Measurements from ENCODE around the gene AQP12B. TPM values are rescaled to one million over a fixed set of nuclear protein-coding genes. Genes with fewer than 3 reads are reported as not detected.

Gene AQP12B
- total RNA-seq, 2 donors from 2014 or later, result not detected

GRCh38 chr2:240717681-240718581 lies 35.2 kb upstream of the AQP12B start:
- DNase-seq (ENCODE audit: low spot score), result no peak
- ATAC-seq (ENCODE audit: insufficient number of reproducible peaks, low FRiP score, low read depth), result no peak
- H3K27me3 ChIP-seq (replicated peaks; ENCODE audit: insufficient read depth), result no peaks in the 10 kb centered on the region
- no peak for TF ChIP-seq CTCF (IDR thresholded peaks at IDR 0.05)
- no peaks in the 10 kb centered on the region for H3K9me3 ChIP-seq
- H3K4me1 ChIP-seq (ENCODE audit: control insufficient read depth in 1 of 2, low read depth in 2 of 2), result no peaks in the 10 kb centered on the region
- no peak overlapping the region for H3K4me3 ChIP-seq
- no peak overlapping the region for H3K27ac ChIP-seq
- H3K36me3 ChIP-seq, result no peaks in the 10 kb centered on the region

GRCh38 chr2:240717181-240717641 lies 34.5 kb upstream of the AQP12B start:
- H3K4me1 ChIP-seq (ENCODE audit: control insufficient read depth in 1 of 2, low read depth in 2 of 2), result no peaks in the 10 kb centered on the region
- DNase-seq (ENCODE audit: low spot score), result no peak
- no peak overlapping the region for H3K27ac ChIP-seq
- ATAC-seq (ENCODE audit: insufficient number of reproducible peaks, low FRiP score, low read depth), result no peak
- H3K9me3 ChIP-seq, result no peaks in the 10 kb centered on the region
- H3K27me3 ChIP-seq (replicated peaks; ENCODE audit: insufficient read depth), result no peaks in the 10 kb centered on the region
- H3K36me3 ChIP-seq, result no peaks in the 10 kb centered on the region
- no peak for TF ChIP-seq CTCF (IDR thresholded peaks at IDR 0.05)
- no peak overlapping the region for H3K4me3 ChIP-seq

GRCh38 chr2:240716130-240716798 lies 33.6 kb upstream of the AQP12B start:
- Histone ChIP-seq H3K4me3 (no peak overlapping the region), H3K9me3 (no peaks in the 10 kb centered on the region), H3K36me3 (no peaks in the 10 kb centered on the region), H3K27ac (no peak overlapping the region), H3K4me1 (ENCODE audit: control insufficient read depth in 1 of 2, low read depth in 2 of 2) (no peaks in the 10 kb centered on the region), H3K27me3 (replicated peaks; ENCODE audit: insufficient read depth) (no peaks in the 10 kb centered on the region)
- DNase-seq (ENCODE audit: low spot score), result no peak
- no peak for ATAC-seq (ENCODE audit: insufficient number of reproducible peaks, low FRiP score, low read depth)
- TF ChIP-seq CTCF (IDR thresholded peaks at IDR 0.05), result no peak

- H3K27ac ChIP-seq, result no peak overlapping the region
- H3K27me3 ChIP-seq (replicated peaks; ENCODE audit: insufficient read depth), result no peaks in the 10 kb centered on the region
- H3K4me1 ChIP-seq (ENCODE audit: control insufficient read depth in 1 of 2, low read depth in 2 of 2), result no peaks in the 10 kb centered on the region
- H3K9me3 ChIP-seq, result no peaks in the 10 kb centered on the region
- no peak for TF ChIP-seq CTCF (IDR thresholded peaks at IDR 0.05)
- H3K4me3 ChIP-seq, result no peak overlapping the region
- H3K36me3 ChIP-seq, result no peaks in the 10 kb centered on the region
- ATAC-seq (ENCODE audit: insufficient number of reproducible peaks, low FRiP score, low read depth) (no peak), DNase-seq (ENCODE audit: low spot score) (no peak)
These were observed 32.4 kb upstream of the AQP12B start for GRCh38 chr2:240714747-240715725.

All from thoracic aorta (tissue), 2 donors.